ENCODE measurements around the gene TP73. TPM values are rescaled to one million over a fixed set of nuclear protein-coding genes. Genes with fewer than 3 reads are reported as not detected.

Gene TP73
- under 1 TPM; 0.29 to 0.42 TPM for total RNA-seq

- no peak within 1 kb of the TSS for H3K9ac ChIP-seq (ENCODE audit: low read depth in 2 of 2, low read length in 2 of 2)
Observed at GRCh38 chr1:3651930-3652547, at the start of gene TP73. TSS of gene TP73 (plus strand) at chr1:3652516. CDS start at chr1:3682366, 29,850 bp downstream.

GRCh38 chr1:3603156-3603555 is 49.2 kb upstream of the TP73 start:
- Histone ChIP-seq H3K4me1 (no peaks in the 10 kb centered on the region), H3K36me3 (no peaks in the 10 kb centered on the region), H3K9ac (ENCODE audit: low read depth in 2 of 2, low read length in 2 of 2) (no peak overlapping the region), H3K9me3 (no peaks in the 10 kb centered on the region), H3K4me3 (no peak overlapping the region), H3K27me3 (no peaks in the 10 kb centered on the region), H3K27ac (no peak overlapping the region)
- no peak for DNase-seq
- no peak for TF ChIP-seq CTCF (IDR thresholded peaks at IDR 0.05)
- intact Hi-C loops (cut with DNase I) = no loop called here

More at GRCh38 chr1:3651930-3652547, at the start of gene TP73:
- Histone ChIP-seq H3K36me3 (no peaks in the 10 kb centered on the region), H3K9me3 (no peaks in the 10 kb centered on the region), H3K27me3 (peaks cover 53% of the 10 kb centered on the region), H3K27ac (no peak within 1 kb of the TSS), H3K4me3 (peak within 1 kb of the TSS; percentile 25), H3K4me1 (peaks cover 4% of the 10 kb centered on the region)
- no peak for TF ChIP-seq CTCF (IDR thresholded peaks at IDR 0.05)
- no peak for DNase-seq
- intact Hi-C loops (cut with DNase I) = no loop called here

GRCh38 chr1:3603571-3604467 is 48.5 kb upstream of the TP73 start:
- no peak for DNase-seq
- no peak for TF ChIP-seq CTCF (IDR thresholded peaks at IDR 0.05)
- no peak overlapping the region for H3K4me3 ChIP-seq
- intact Hi-C loops (cut with DNase I) = no loop called here
- H3K9ac ChIP-seq (ENCODE audit: low read depth in 2 of 2, low read length in 2 of 2) = no peak overlapping the region
- no peaks in the 10 kb centered on the region for H3K27me3 ChIP-seq
- H3K4me1 ChIP-seq = no peaks in the 10 kb centered on the region
- H3K27ac ChIP-seq = no peak overlapping the region
- no peaks in the 10 kb centered on the region for H3K9me3 ChIP-seq
- H3K36me3 ChIP-seq = no peaks in the 10 kb centered on the region

- no peak for TF ChIP-seq CTCF (IDR thresholded peaks at IDR 0.05)
- H3K4me3 ChIP-seq = no peak overlapping the region
- H3K36me3 ChIP-seq = no peaks in the 10 kb centered on the region
- no peaks in the 10 kb centered on the region for H3K4me1 ChIP-seq
- no peaks in the 10 kb centered on the region for H3K27me3 ChIP-seq
- no peak overlapping the region for H3K9ac ChIP-seq (ENCODE audit: low read depth in 2 of 2, low read length in 2 of 2)
- no peak for DNase-seq
- H3K9me3 ChIP-seq = no peaks in the 10 kb centered on the region
- intact Hi-C loops (cut with DNase I) = no loop called here
- H3K27ac ChIP-seq = no peak overlapping the region
Observed at GRCh38 chr1:3604468-3604974, 47.8 kb upstream of the TP73 start.

- intact Hi-C loops (cut with DNase I) = no loop called here
- Histone ChIP-seq H3K27me3 (no peaks in the 10 kb centered on the region), H3K27ac (no peak overlapping the region), H3K4me1 (no peaks in the 10 kb centered on the region), H3K4me3 (no peak overlapping the region), H3K36me3 (no peaks in the 10 kb centered on the region), H3K9me3 (no peaks in the 10 kb centered on the region), H3K9ac (ENCODE audit: low read depth in 2 of 2, low read length in 2 of 2) (no peak overlapping the region)
- TF ChIP-seq CTCF (IDR thresholded peaks at IDR 0.05) = no peak
- DNase-seq = no peak
Observed at GRCh38 chr1:3604997-3605823, 47.1 kb upstream of the TP73 start.

Measured in colonic mucosa (tissue), 4 donors.